GM18508 (cell line): ENCODE results near the gene UIMC1.

Experiments used
- ATAC-seq: cut with Tn5 transposase; IDR thresholded peaks from one replicate; pipeline ENCODE4 v1.9.1; 2021; ENCODE audit warnings: moderate number of reproducible peaks; ENCODE audit not compliant: insufficient read depth, unreplicated experiment

UIMC1 gene

DNA sequence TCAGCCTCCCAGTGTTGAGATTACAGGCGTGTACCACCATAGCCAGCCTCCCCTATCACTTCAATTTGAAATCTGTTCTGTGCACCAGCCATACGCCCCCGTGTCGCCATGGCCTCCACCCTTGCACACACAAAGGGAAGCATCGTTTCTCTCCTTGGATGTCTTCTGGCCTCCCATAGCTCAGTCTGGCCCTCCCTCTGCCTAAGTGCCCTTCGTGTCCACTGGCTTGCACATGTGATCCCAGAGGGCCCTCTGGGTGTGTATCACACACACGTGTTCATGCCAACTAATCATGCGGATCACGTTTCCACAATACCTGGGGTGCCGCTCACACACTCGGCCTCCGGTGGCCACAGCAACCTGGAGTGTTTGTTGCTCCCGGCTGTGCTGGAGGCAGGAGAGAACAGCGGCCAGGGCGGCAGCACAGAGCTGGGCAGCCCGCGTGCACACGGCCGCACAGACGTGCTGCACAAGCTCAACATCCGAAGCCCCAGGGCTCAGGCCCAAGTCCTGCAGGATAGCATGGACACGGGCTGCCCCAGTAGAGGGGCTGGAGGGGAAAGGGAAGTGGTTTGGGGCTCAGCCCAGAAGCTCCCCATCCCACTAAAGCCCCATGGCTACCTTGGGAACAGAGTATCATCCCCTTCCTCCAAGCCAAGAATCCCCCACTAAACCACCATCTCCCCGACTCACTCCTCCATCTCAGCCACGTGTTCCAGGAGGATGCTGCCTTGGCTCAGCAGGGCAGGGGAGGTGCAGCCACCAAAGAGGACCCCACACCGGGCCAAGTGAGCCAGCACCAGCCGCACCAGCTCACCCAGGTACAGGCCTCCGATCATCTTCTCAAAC is 118.3 kb downstream of the UIMC1 start:
- ATAC-seq, result no peak

DNA sequence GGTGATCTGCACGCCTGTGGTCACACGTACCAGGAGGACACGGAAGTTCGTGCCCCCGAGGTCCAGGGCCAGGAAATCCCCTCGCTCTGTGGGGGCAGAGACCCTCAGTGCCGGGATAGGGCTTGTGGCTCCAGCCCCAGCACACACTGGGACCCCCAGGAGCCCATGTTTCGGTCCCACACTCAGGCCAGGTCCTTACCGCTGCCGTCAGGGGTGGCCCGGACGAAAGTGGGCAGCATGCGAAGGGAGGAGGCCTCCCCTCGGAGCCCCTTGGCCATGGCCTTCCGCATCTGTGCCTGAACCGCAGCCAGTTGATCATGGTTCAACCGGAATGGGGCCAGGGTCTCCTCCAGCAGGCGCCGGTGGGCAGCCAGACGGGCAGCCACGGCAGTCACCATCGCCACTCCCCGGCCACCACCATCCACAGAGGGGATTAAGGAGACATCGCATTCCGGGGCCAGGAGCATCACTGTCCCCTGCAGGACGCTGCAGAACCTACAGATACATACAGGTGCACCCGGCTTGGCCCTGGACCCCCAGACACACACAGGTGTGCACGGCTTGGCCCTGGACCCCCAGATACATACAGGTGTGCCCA is 119.2 kb downstream of the UIMC1 start:
- ATAC-seq, result no peak

DNA sequence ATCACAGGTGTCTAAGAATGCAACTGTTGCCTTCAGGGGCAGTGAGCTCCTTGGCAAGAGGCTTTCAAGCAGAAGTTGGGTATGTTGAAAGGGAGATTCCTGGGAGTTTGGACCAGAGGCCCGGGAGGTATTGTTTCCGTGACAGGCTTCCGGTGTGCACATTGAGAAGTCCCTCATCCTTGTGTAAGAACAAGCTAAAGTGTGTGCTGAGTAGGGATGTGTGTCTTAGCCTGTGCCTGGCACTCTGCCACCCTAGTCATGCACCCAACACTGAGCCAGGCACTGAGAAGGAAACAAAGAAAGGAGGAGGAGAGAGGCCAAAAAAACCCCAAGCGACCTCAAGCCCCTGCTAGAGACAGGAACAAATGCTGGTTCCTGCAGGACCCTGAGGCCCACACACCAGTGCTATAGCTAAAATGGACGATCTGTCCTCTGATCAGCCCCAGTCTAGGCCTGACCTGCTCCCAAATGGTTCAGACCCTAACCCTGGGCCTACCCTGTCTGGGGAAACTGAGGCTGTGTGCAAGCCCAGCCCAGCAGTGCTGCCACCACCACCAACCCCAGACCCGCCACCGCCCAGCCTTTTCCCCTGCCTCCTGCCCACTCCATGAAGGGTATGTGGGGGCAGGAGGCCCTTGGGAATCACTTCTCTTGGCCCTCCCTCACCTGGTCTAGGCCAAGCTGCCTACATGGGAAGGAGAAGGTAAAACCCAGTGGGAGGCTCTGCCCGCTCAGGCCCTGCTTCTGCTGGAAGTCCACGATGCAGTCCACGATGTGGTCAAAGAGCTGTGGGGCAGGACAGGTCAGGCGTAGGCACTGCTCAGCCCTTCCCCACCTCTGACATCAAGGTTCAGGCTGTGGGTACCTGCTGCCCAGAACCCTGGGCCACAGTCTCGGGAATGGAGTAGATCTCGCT is 120.0 kb downstream of the UIMC1 start:
- no peak for ATAC-seq

DNA sequence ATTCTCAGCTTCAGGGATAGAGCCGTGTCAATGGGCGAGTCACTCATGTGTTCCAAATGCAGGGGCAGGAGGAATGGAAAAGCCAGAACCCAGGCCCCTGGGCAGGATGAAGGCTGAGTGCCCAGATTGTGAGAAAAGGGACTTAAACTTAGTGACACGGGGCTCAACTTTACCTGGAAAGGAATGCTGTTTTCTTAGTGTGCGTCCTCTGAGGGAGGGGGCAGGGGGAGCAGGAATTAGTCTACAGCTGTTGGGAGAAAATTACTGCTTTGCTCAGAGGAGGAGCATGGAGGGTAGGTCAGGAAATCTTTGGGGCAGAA is 122.0 kb downstream of the UIMC1 start:
- no peak for ATAC-seq

DNA sequence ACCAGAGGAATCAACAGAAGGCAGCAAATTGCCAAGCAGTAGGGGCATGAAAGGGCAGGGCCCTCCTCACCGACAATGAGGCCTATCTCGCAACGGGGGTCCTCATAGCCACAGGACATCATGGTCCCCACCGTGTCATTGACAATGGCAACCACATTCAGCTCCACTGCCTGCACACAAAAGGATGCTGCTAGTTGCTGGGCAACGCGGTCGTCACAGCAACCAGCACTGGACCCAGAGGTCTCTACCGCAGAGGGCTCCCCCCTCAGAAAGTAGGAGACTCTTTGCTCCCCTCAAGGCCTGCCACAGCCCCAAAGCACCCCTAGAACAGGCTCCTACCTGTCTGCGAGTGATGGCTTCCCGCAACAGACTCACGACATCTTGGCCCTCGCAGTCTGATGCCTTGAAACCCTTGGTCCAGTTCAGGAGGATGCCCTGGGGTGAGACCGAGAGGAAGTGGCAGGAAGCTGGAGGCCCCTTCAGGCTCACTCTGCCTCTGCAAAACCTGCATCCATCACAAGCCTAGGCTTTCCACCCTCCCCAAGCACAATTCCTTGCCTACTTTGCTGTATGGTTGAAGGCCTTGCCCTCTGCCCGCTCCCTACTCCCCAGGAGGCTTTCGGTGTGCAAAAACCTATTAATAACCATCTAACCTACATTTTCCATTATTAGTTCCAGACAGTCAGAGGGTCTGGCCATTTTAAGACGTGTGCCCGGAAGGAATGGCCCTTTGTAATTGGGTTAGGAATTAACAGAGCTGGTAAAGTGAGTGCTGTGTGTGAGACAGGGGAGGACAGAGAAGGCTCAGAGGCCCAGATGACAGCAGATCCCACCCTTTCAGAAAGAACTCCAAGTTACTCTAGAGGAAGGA is 122.6 kb downstream of the UIMC1 start:
- ATAC-seq, result no peak

DNA sequence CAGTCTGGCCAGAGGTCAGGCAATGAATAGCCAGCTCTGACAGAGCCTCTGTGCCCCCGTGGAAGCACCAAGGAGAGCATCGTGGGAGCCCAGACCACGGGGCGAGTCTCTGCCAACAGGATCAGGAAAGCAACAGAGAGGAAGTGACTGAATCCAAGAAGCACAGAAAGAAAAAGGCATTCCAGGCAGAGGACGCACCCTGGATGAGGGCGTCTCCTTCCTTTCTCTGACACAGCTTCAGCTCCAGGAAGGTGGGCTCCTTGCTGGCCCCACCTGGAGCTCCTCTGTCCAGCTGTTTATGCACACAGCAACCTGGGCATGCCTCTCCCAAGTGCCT is 124.0 kb downstream of the UIMC1 start:
- no peak for ATAC-seq

DNA sequence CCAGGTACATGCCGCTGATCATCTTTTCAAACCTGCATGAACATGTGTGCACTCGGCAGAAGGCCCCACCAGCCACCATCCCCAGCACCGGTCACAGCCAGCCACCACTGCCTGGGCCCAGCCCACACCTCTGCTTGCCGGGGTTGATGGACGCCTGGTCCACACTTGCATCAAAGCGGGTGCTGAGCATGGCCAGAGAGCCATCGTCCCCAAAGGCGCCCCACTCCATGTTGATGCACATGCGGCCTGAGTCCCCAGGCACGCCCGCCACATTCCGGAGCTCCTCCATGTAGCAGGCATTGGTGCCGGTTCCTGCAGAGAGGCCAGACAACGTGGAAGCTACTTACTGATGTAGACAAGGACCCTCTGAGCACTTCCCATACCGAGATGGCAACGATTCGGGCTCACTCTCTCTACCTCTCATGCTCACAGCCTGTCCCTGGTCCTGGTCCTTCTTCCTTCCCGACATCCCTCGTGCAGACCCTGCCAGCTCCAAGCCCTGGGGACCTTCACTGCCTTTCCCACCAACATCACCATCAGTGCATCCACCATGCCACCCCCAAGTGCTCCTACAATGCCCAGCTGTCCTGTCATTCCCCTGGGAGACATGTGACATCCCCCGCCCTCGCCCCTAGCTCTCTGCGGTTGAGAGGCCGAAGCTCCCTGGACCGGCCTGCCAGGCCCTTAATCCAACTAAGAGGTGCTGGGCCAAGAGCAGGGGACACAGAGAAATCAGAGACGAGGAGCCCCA is 124.6 kb downstream of the UIMC1 start:
- no peak for ATAC-seq

DNA sequence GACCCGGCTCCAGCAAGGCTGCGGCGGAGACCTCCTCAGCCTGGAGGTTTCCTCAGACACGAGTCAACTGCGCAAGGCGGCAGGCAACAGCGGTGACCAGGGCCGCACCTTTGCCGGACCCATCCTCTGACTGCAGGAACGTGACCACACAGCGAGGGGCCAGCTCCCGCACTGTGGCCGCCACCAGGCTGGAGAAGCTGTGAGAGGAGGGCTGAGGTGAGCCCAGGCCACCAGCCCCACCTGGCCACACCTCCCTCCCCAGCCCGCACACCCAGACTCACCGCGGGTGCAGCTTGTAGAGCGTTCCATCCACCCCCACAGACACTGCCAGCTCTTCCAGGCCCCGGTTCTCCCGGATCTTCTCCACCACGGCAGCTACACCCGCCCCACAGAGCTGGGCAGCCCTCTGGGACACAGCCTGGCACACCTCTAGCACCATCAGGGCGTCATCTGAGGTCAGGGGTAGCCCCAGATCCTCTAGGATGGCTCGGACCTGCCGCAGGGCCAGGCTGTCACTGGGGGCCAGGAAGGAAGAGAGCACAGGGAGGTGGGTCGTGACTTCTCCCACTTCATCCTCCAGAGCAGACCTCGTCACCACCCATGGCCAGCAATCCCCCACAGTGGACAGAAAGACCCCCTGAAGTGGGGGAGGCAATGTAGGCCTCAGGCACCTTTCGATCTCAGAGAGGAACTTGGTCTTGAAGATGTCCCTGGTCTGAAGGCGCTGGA is 125.4 kb downstream of the UIMC1 start:
- no peak for ATAC-seq

DNA sequence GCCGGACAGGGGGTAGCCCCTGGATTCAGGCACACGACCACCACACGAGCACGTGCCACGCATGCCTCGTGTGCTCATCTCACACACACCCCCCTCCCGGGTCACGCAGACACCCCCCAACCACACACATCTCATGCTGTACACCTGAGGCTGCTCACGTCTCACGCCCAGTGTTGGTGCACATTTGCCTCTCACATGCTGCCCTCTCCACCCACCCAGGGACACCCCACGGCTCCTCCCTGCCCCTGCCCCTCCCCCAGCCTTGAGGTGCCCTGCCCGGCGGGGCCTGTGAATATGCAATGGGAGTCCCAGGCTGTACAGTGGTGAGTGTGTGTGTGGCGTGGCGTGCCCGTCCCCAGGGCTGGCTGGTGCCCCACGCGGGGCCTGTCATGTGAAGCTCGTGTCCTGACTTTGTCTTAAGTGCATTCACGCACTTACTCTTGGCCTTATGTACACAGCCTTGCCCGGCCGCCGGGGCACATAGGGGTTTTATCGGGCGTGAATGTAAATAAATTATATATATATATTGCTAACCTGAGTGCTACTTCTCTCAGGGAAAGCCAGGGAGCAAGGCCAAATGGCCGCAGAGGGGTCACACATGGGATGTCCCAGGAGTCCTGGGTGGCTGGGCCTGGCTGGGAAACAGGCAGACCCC is 126.1 kb downstream of the UIMC1 start:
- ATAC-seq, result no peak

DNA sequence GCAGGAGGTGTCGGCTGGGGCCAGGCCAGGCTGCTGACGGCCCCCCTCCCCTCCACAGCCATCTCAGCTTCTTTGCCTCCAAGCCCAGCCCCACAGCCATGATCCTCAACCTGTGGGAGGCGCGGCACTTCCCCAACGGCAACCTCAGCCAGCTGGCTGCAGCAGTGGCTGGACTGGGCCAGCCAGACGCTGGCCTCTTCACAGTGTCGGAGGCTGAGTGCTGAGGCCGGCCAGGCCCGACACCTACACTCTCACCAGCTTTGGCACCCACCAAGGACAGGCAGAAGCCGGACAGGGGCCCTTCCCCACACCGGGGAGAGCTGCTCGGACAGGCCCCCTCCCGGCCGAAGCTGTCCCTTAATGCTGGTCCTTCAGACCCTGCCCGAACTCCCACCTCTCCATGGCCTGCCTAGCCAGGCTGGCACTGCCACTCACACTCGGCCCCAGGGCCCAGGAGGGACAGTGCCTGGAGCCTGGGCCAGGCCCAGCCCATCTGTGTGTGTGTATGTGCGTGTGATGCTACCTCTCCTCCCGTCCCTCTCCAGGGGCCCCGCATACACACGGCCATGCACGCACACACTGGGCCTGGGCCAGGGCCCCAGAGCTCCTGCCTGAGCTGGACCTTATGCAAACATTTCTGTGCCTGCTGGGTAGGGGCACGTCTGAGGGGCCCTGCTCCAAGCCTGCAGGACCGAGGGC is 126.8 kb downstream of the UIMC1 start:
- no peak for ATAC-seq

DNA sequence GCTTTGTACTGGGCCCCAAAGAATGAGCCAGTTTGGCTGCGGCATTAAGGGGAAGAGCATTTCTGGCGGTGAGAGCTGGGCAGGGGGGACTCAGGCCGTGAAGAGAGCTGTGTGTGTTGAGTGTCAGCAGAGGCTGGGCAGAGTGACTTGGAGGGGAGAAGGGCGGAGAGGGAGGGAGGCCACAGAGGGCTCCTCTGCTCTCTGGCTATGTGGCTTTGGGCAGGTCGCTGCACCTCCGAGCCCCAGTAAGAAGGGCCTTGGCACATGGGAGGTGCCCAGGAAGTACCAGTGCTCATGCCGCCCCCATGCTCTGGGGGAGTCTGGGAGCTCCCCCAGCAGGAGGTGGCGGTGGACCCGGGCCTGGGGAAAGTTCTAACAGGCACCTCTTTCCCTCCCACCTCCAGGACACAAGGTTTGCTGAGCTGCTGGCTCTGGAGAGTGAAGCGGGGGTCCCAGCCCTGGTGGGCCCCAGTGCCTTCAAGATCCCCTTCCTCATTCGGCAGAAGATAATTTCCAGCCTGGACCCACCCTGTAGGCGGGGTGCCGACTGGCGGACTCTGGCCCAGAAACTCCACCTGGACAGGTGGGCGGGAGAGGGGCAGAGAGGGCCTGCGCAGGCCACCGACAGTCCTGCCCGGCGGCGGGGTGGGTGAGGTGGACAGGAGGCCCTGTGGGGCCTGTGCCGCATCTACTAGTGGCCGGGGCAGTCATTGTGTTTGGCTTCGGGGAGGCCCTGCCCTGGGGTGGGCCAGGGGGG is 127.5 kb downstream of the UIMC1 start:
- no peak for ATAC-seq

DNA sequence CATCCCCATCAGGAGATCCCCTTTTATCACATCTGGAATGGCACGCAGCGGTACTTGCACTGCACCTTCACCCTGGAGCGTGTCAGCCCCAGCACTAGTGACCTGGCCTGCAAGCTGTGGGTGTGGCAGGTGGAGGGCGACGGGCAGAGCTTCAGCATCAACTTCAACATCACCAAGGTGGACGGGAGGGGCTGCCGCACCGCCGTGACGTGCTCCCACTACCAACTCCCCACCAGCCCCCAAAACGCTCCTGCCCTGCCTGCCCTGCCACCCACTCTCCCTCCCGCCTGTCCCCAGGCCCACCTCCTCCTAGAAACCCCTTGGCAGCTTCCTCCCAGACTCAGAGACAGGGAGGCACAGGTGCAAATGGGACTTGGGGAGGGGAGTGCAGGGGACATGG is 128.1 kb downstream of the UIMC1 start:
- no peak for ATAC-seq

DNA sequence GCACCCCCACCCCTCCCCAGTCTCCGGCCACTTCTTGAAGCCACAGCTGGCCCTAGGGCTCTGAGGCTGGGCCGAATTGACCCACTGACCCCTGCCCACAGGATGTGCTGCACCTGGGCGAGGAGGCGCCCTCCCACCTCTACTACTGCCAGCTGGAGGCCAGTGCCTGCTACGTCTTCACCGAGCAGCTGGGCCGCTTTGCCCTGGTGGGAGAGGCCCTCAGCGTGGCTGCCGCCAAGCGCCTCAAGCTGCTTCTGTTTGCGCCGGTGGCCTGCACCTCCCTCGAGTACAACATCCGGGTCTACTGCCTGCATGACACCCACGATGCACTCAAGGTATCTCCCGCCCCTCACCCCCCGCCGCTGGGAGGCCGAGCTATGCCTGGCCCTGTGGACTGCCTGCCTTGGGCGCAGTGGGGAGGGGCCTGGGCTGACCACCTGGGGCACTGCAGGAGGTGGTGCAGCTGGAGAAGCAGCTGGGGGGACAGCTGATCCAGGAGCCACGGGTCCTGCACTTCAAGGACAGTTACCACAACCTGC is 128.7 kb downstream of the UIMC1 start:
- no peak for ATAC-seq

DNA sequence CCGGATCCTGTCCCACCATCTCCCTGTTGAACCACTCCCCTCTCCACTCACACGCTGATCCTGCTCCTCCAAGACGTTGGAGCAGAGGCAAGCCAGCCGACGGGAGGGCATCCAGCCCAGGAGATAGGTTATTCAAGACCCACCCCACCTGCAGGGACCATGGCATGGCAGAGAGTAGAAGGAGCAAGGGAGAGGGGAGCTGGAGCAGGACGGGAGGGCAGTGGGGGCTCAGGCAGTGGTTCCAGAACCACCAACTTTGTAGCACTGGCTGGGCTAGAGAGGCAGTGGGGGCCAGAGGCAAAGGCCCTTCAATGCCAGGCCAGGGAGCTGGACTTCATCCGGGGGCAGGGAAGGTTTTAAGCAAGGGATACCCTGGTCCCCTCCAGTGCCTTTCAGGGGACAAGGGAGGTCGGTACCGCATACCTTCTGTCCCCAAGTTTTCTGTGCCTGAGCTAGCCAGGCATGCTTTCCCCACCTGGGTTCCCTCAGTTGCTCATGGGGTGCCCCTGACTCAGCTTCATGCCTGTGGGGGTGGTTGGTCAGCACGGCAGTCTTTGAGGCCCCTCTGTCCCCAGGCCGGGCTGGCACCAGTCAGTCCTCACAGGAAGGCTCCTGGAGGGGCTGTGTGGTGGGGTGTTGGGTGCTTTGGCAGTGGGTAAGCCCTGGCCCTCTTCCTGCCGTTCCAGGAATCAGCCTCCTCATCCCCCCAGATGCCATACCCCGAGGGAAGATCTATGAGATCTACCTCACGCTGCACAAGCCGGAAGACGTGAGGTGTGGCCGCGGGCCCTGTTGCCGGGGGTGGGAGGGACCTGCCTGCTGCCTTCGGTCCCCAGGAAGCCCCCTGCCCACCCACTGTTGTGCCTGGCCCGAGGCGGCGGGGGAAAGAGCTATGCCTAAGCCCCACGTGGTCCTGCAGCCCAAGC is 129.8 kb downstream of the UIMC1 start:
- no peak for ATAC-seq

DNA sequence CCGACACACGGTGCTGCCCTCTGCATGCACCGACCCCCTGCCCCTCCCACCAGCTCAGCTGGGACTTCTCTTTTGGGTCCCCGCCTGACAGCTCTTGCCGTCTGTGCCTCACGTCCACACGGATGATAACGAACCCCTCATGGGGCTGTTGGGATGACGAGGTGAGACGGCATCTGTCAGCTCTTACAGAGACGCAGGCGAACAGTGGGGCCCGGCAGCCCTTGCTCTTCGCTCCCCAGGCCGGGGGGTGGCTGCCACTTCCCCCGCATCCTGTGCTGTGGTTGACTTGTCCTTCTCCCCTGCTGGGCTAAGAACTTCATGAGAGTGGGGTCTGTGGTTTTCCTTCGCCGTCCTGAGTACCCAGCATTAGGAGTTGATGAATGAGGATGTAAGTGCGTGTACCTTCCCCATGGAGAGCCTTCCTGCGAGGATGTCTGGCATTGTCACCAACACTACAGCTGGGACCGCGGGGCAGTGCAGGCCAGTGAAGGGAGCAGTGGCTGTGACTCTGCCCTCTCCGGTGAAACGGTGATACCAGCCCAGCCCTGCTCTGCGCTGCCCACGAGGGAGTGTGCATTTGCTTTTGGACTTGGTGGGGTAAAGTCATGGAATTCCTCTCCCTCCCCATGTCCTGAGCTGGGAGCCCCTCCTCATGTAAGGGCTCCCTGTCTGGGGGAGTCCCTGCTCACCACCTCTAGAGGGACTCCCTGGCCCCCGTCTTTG is 130.6 kb downstream of the UIMC1 start:
- ATAC-seq, result no peak
